GM13977 (cell line): ENCODE data around the gene PTPN18.

Source experiments
- DNase-seq: peaks from one replicate; pipeline ENCODE4 v3.0.0; 2012; ENCODE audit warnings: low spot score
- CTCF ChIP-seq: IDR thresholded peaks from 2 replicates; pipeline ENCODE4 v1.5.1; 2012; ENCODE audit warnings: mild to moderate bottlenecking, control low read depth; ENCODE audit not compliant: insufficient read depth; ENCODE audit errors: extremely low read depth, missing control alignments
- in situ Hi-C: fragments of 300-500 bp; cut with MboI; formaldehyde crosslinking; loops from one replicate; pipeline ENCODE4 v1.12.0; 2022; ENCODE audit warnings: low sequenced_read_pairs, low pct_unique_long_range_greater_than_20kb, mixed read lengths, inconsistent platforms; ENCODE audit not compliant: unreplicated experiment

PTPN18 gene

GRCh38 chr2:130374587-130375290 is 18.9 kb downstream of the PTPN18 start:
- in situ Hi-C loops = loop anchor here (25.0 kb wide), 1 partner anchor 87 kb away; no protein-coding TSS in a partner anchor
- TF ChIP-seq CTCF = no peak

GRCh38 chr2:130375291-130376266 is 19.7 kb downstream of the PTPN18 start:
- TF ChIP-seq CTCF = no peak
- in situ Hi-C loops = loop anchor here (25.0 kb wide), 1 partner anchor 88 kb away; no protein-coding TSS in a partner anchor
- no peak for DNase-seq

More at GRCh38 chr2:130374587-130375290, 18.9 kb downstream of the PTPN18 start:
- DNase-seq = no peak

GRCh38 chr2:130376433-130377293 is 20.8 kb downstream of the PTPN18 start:
- TF ChIP-seq CTCF = peak; percentile 12
- DNase-seq = peak; percentile 59
- in situ Hi-C loops = loop anchor here (25.0 kb wide), 1 partner anchor 89 kb away; no protein-coding TSS in a partner anchor

- no peak for TF ChIP-seq CTCF
- DNase-seq = no peak
- in situ Hi-C loops = loop anchor here (25.0 kb wide), 1 partner anchor 90 kb away; no protein-coding TSS in a partner anchor
Measured at GRCh38 chr2:130377491-130377890, 21.6 kb downstream of the PTPN18 start.

- DNase-seq = no peak
- in situ Hi-C loops = loop anchor here (25.0 kb wide), 1 partner anchor 91 kb away; no protein-coding TSS in a partner anchor
- no peak for TF ChIP-seq CTCF
Measured at GRCh38 chr2:130378206-130378897, 22.5 kb downstream of the PTPN18 start.
